K562 (cell line): Measurements from ENCODE around the gene ZBTB42. TPM values are rescaled to one million over a fixed set of nuclear protein-coding genes. Genes with fewer than 3 reads are reported as not detected.

Experiments
- ATAC-seq: fragments of 200-7000 bp; cut with Tn5 transposase; 3 replicates; pipeline ENCODE4 v1.9.1; 2020; ENCODE audit warnings: moderate library complexity
- BruUV-seq: library from RNA; stranded (reverse); fragments of 400-500 nt; replicated peaks from 2 replicates; lab custom pipeline; 2021; lab: Mats Ljungman, UMichigan
- CTCF ChIA-PET: fragments of 300-600 bp; formaldehyde crosslinking; extraction: SDS; loops from one replicate; lab custom pipeline; 2021; ENCODE audit warnings: low intra/inter-chr PET ratio; lab: Yijun Ruan, JAX
- POLR2A ChIA-PET: fragments of 300-600, 350-650 bp; sonication (Branson Sonifier 250); formaldehyde crosslinking; extraction: SDS; loops from one replicate; lab custom pipeline; 2021; ENCODE audit warnings: antibody characterized with exemption, inconsistent platforms; lab: Yijun Ruan, JAX
- DNase-seq, 4 experiments: peaks; one replicate each; pipeline versions ENCODE4 v3.0.0 to v3.0.0-alpha.2; 2011 to 2018; ENCODE audit warnings: low spot score in 3 of 4, mixed read lengths in 3 of 4; ENCODE audit errors: extremely low read depth in 1 of 4
- FAIRE-seq: peaks from 2 replicates; lab custom pipeline; 2011; peaks lifted over from hg19 to GRCh38; lab: Jason Lieb, UNC
- H2AFZ ChIP-seq: 2 replicates; pipeline ENCODE4 v1.6.0; 2011; ENCODE audit warnings: low read depth, low read length, control low read depth, inconsistent platforms
- H3K27ac ChIP-seq: fragments of 200-600 bp; 3 replicates; pipeline ENCODE4 v1.8.0; 2011; ENCODE audit warnings: low read depth, mild to moderate bottlenecking, control low read depth, inconsistent platforms, low read length, moderate library complexity, mixed read lengths; ENCODE audit errors: extremely low read depth
- H3K27me3 ChIP-seq, 2 experiments: fragments of 300-600 bp in 1 of 2; 2 replicates in 1 of 2; 3 replicates in 1 of 2; pipeline versions ENCODE4 v1.6.0 to v1.8.0; 2011; ENCODE audit warnings: inconsistent platforms in 2 of 2, low read length in 2 of 2, mild to moderate bottlenecking in 1 of 2, mixed read lengths in 1 of 2, moderate library complexity in 1 of 2; ENCODE audit not compliant: control insufficient read depth in 2 of 2, insufficient read depth in 2 of 2
- H3K36me3 ChIP-seq: fragments of 300-600 bp; 3 replicates; pipeline ENCODE4 v1.8.0; 2011; ENCODE audit warnings: mild to moderate bottlenecking, low read length, inconsistent platforms; ENCODE audit not compliant: control insufficient read depth, insufficient read depth
- H3K4me1 ChIP-seq, 2 experiments: fragments of 200-600 bp in 1 of 2; replicated peaks in 1 of 2; 2 replicates in 1 of 2; 3 replicates in 1 of 2; pipeline versions ENCODE4 v1.5.1 to v1.8.0; 2011; ENCODE audit warnings: inconsistent platforms in 2 of 2, low read length in 2 of 2, mild to moderate bottlenecking in 1 of 2, mixed read lengths in 1 of 2, moderate library complexity in 1 of 2; ENCODE audit not compliant: control insufficient read depth in 2 of 2, insufficient read depth in 2 of 2
- H3K4me2 ChIP-seq: 2 replicates; pipeline ENCODE4 v1.6.1; 2011; ENCODE audit warnings: low read length, control low read depth, inconsistent platforms, mixed read lengths; ENCODE audit not compliant: insufficient read depth
- H3K4me3 ChIP-seq: fragments of 200-600 bp; sonication (generic), shearing (Covaris generic); 2 replicates; pipeline ENCODE4 v1.5.1; 2016; ENCODE audit warnings: control low read depth, inconsistent platforms
- H3K79me2 ChIP-seq: fragments of 200-600 bp; 3 replicates; pipeline ENCODE4 v1.8.0; 2011; ENCODE audit warnings: low read length, inconsistent platforms; ENCODE audit not compliant: control insufficient read depth, insufficient read depth
- H3K9ac ChIP-seq, 2 experiments: 2 replicates each; pipeline versions ENCODE4 v1.6.0 to v1.6.1; 2011; ENCODE audit warnings: low read depth in 2 of 2, low read length in 2 of 2, control low read depth in 1 of 2, inconsistent platforms in 1 of 2, mild to moderate bottlenecking in 1 of 2, mixed read lengths in 1 of 2; ENCODE audit not compliant: insufficient read depth in 1 of 2
- H3K9me1 ChIP-seq: one replicate; pipeline ENCODE4 v1.6.0; 2011; ENCODE audit warnings: inconsistent platforms, mild to moderate bottlenecking, low read length, moderate library complexity; ENCODE audit not compliant: control insufficient read depth, insufficient read depth
- H3K9me3 ChIP-seq: replicated peaks from 2 replicates; pipeline ENCODE4 v1.5.1; 2011; ENCODE audit warnings: low read depth, low read length, inconsistent platforms; ENCODE audit not compliant: control insufficient read depth, insufficient read depth
- H4K20me1 ChIP-seq: replicated peaks from 2 replicates; pipeline ENCODE4 v1.6.1; 2011; ENCODE audit warnings: low read length, inconsistent platforms, mixed read lengths; ENCODE audit not compliant: control insufficient read depth, insufficient read depth
- ATF1 ChIP-seq, 2 experiments: fragments of 450-650 bp in 1 of 2; IDR thresholded peaks; 2 replicates each; pipeline ENCODE4 v1.6.1; 2016; ENCODE audit warnings: missing compliant biosample characterization in 1 of 2, missing genetic modification characterization in 1 of 2
- BCOR ChIP-seq: fragments of 450-650 bp; IDR thresholded peaks from 2 replicates; pipeline ENCODE4 v1.6.1; 2016
- CHD2 ChIP-seq: IDR thresholded peaks from 2 replicates; pipeline ENCODE4 v1.6.1; 2011; ENCODE audit warnings: low read depth, low read length
- CREB1 ChIP-seq, 2 experiments: sonication (generic) in 1 of 2; formaldehyde crosslinking in 1 of 2; IDR thresholded peaks; 2 replicates each; pipeline versions ENCODE4 v1.6.1 to v1.8.0; 2012 to 2022; ENCODE audit warnings: inconsistent platforms in 1 of 2, mild to moderate bottlenecking in 1 of 2, missing genetic modification reagents in 1 of 2, moderate library complexity in 1 of 2
- HDAC3 ChIP-seq: fragments of 450-650 bp; IDR thresholded peaks from 2 replicates; pipeline ENCODE4 v1.6.1; 2018; ENCODE audit warnings: borderline replicate concordance, mild to moderate bottlenecking, moderate library complexity; ENCODE audit not compliant: partially characterized antibody
- NRF1 ChIP-seq, 2 experiments: fragments of 450-650 bp; IDR thresholded peaks in 1 of 2; conservative IDR thresholded peaks in 1 of 2; 2 replicates each; pipeline ENCODE4 v1.6.1; 2014; ENCODE audit warnings: mild to moderate bottlenecking in 2 of 2
- RBBP5 ChIP-seq: fragments of 200-600 bp; sonication (generic); IDR thresholded peaks from 2 replicates; pipeline ENCODE4 v1.6.1; 2012; ENCODE audit warnings: borderline replicate concordance, mild to moderate bottlenecking, low read length, control low read depth, inconsistent platforms; ENCODE audit not compliant: insufficient read depth, poor library complexity, severe bottlenecking
- SP1 ChIP-seq: sonication (generic); formaldehyde crosslinking; IDR thresholded peaks from 2 replicates; pipeline ENCODE4 v1.8.1; 2022; ENCODE audit warnings: mild to moderate bottlenecking, missing genetic modification reagents
- TCF3 ChIP-seq: sonication (generic); formaldehyde crosslinking; IDR thresholded peaks from 2 replicates; pipeline ENCODE4 v1.4.0; 2020; ENCODE audit warnings: mild to moderate bottlenecking, missing genetic modification reagents
- ZBTB7A ChIP-seq: IDR thresholded peaks from 2 replicates; pipeline ENCODE4 v1.6.1; 2011; ENCODE audit warnings: low read depth, mild to moderate bottlenecking, low read length, moderate library complexity, borderline replicate concordance; ENCODE audit not compliant: control insufficient read depth
- WGBS: fragments of 100-300 bp; shearing (Covaris generic); methylation state at CpG from one replicate; pipeline ENCODE4 v1.1.6; 2016; ENCODE audit warnings: low coverage, mixed read lengths; ENCODE audit not compliant: insufficient coverage; ENCODE audit errors: missing lambda C conversion rate; 5-methylcytosine and 5-hydroxymethylcytosine counted together
- in situ Hi-C: fragments of 300-500 bp; cut with MboI; formaldehyde crosslinking; loops from 4 replicates; pipeline ENCODE4 v1.15.0; 2018; ENCODE audit warnings: inconsistent platforms, mixed read lengths
- intact Hi-C: fragments of 100-400 bp; cut with micrococcal nuclease; formaldehyde crosslinking; loops from 2 replicates; pipeline ENCODE4 v1.14.2; 2022
- polyA plus RNA-seq, 8 experiments: library from polyadenylated mRNA; depleted of rRNA in 4 of 8; stranded (reverse) in 5 of 8; unstranded in 3 of 8; fragments of >200 nt; fragmentation: Nextera tagmentation in 2 of 8; fragmentation: Illumina TruSeq in 1 of 8; extraction: Ambion mirVana in 2 of 8; extraction: Trizol in 1 of 8; gene quantifications; 2 replicates each; pipeline versions ENCODE4 v1.2.1 to v1.2.3, GENCODE V29; 2011 to 2014; ENCODE audit warnings: inconsistent platforms in 1 of 8, missing spikeins in 1 of 8
- total RNA-seq, 7 experiments: library from RNA; depleted of rRNA in 6 of 7; stranded (reverse); fragments of >200 nt in 6 of 7; fragmentation: Illumina TruSeq in 2 of 7; extraction: Trizol in 2 of 7; gene quantifications; 2 replicates each; pipeline versions ENCODE4 v1.2.1 to v1.2.3, GENCODE V29; 2011 to 2021; ENCODE audit warnings: low replicate concordance in 1 of 7

The ZBTB42 gene
- total and polyA plus RNA-seq, 9 of the 15 experiments (the other 6 are each of a cell fraction or from before 2014, with no cell fraction given) = 0.03 to 8.5 (median 2.4) TPM

DNA sequence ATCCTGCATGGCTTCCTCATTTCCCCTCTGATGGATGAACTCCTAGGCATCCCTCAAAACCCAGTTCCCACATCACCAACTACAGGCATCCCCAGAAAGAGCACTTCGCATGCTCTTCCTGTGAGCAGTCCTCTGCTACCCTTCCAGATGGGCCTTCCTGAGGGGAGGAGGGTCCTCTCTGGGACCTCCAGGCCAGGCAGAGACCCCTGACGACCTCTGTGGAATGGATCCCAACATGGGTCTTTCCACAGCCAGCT, 7.3 kb upstream of the ZBTB42 start:
- DNase-seq (no peak), FAIRE-seq (no peak), ATAC-seq (no peak)
- peak overlapping the region; percentile 82 to 93; a peak in 2 of 4 replicates for H3K9ac ChIP-seq
- peaks cover 37 to 89% of the 10 kb centered on the region in 2 experiments for H3K4me1 ChIP-seq
- ChIA-PET POLR2A (interaction anchor here (0.6 to 0.7 kb wide), 2 partner anchors 18 to 93 kb away, joined by 3 read pairs; no protein-coding TSS in a partner anchor), CTCF (no interaction called here)
- no peak overlapping the region; the same call in 2 of the 3 replicates for H3K27ac ChIP-seq
- H3K79me2 ChIP-seq = peaks cover 54% of the 10 kb centered on the region
- in situ Hi-C loops = no loop called here
- no peak overlapping the region for H2AFZ ChIP-seq
- peak overlapping the region; percentile 79 for H3K4me2 ChIP-seq
- no TSS peak for BruUV-seq
- peak overlapping the region; percentile 70; the same call in 1 of the 2 replicates for H3K4me3 ChIP-seq
- TF ChIP-seq HDAC3 (no peak), BCOR (no peak), CHD2 (no peak), ZBTB7A (no peak)
- H3K9me3 ChIP-seq = no peaks in the 10 kb centered on the region
- peaks cover 12% of the 10 kb centered on the region; the same call in 1 of the 2 replicates for H4K20me1 ChIP-seq
- no peaks in the 10 kb centered on the region for H3K27me3 ChIP-seq
- intact Hi-C loops = no loop called here
- H3K36me3 ChIP-seq = peaks cover 42% of the 10 kb centered on the region; the same call in 1 of the 3 replicates
- H3K9me1 ChIP-seq = no peaks in the 10 kb centered on the region
- 50% methylated on average over 2 of the region's 2 CpGs for WGBS

DNA sequence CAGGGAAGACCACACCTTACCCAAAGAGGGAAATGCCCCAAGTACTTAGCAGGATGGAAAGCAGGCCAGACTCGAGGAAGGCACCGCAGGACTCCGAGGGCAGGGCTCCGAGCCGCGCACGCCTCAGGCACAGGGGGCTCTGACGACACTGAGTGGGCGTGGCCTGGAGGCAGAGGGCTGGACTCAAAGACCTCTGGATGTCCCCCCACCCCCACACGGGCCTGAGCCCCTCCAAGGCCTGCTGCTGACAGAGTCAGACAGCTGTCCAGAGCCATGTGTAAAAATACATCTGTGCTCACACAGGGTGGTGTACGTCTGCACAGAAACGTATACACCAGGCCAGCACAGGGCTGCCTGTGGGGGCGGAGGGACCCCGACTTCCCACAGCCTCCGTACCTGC, 6.8 kb upstream of the ZBTB42 start:
- Histone ChIP-seq H3K9ac (peak overlapping the region; percentile 82 to 93), H3K9me3 (no peaks in the 10 kb centered on the region), H3K9me1 (no peaks in the 10 kb centered on the region), H2AFZ (no peak overlapping the region), H3K27me3 (no peaks in the 10 kb centered on the region), H3K36me3 (peaks cover 38% of the 10 kb centered on the region; the same call in 1 of the 3 replicates), H3K4me2 (peak overlapping the region; percentile 79), H3K4me1 (peaks cover 41 to 89% of the 10 kb centered on the region in 2 experiments), H4K20me1 (peaks cover 12% of the 10 kb centered on the region; the same call in 1 of the 2 replicates), H3K79me2 (peaks cover 54% of the 10 kb centered on the region), H3K4me3 (peak overlapping the region; percentile 70), H3K27ac (peak overlapping the region; percentile 74)
- ChIA-PET POLR2A (interaction anchor here (0.6 to 0.9 kb wide), 5 partner anchors 8 to 292 kb away, joined by 3 to 4 read pairs (median 3); no protein-coding TSS in a partner anchor), CTCF (interaction anchor here (0.6 kb wide), 1 partner anchor 20 kb away, joined by 3 read pairs; no protein-coding TSS in a partner anchor)
- BruUV-seq = TSS peak; percentile 63
- DNase-seq (peak; percentile 61 to 75 (median 68)), ATAC-seq (peak; percentile 61), FAIRE-seq (peak; percentile 75)
- in situ Hi-C loops = no loop called here
- WGBS = 9% methylated on average over 15 of the region's 15 CpGs
- intact Hi-C loops = no loop called here
- TF ChIP-seq ATF1 (CRISPR knock-in tag; IDR thresholded peaks at IDR 0.05) (no peak), ATF1 (tag; IDR thresholded peaks at IDR 0.05) (peak; percentile 38; the same call in 1 of the 2 replicates), NRF1 (conservative IDR thresholded peaks at IDR 0.05 in 1 of 2, IDR thresholded peaks at IDR 0.05 in 1 of 2) (peak; percentile 53 to 66), SP1 (CRISPR knock-in tag) (peak; percentile 58; the same call in 1 of the 2 replicates), RBBP5 (peak; percentile 13), TCF3 (CRISPR knock-in tag) (no peak), CREB1 (IDR thresholded peaks at IDR 0.05) (peak; percentile 23; the same call in 1 of the 2 replicates), CREB1 (CRISPR knock-in tag; IDR thresholded peaks at IDR 0.05) (no peak)
